Endothelial cell (in vitro differentiated cells): ENCODE data around the gene TP53. TPM values are rescaled to one million over a fixed set of nuclear protein-coding genes. Genes with fewer than 3 reads are reported as not detected.
A peak's percentile ranks its signal among the peaks of the same experiment; 100 is the strongest.

ENCODE experiments used
- DNase-seq: peaks from one replicate; pipeline ENCODE4 v3.0.0; 2021; ENCODE audit warnings: low spot score
- H3K27ac Mint-ChIP-seq: one replicate; pipeline ENCODE4 v1.8.0; 2021; ENCODE audit warnings: mixed read lengths, inconsistent platforms; ENCODE audit not compliant: unreplicated experiment
- H3K27me3 Mint-ChIP-seq: one replicate; pipeline ENCODE4 v1.8.0; 2021; ENCODE audit warnings: mild to moderate bottlenecking, moderate library complexity, mixed read lengths, inconsistent platforms; ENCODE audit not compliant: unreplicated experiment
- H3K36me3 Mint-ChIP-seq: one replicate; pipeline ENCODE4 v1.8.0; 2021; ENCODE audit warnings: mild to moderate bottlenecking, low read depth, mixed read lengths, inconsistent platforms; ENCODE audit not compliant: unreplicated experiment
- H3K4me1 Mint-ChIP-seq: one replicate; pipeline ENCODE4 v1.8.0; 2021; ENCODE audit warnings: mild to moderate bottlenecking, mixed read lengths, inconsistent platforms; ENCODE audit not compliant: unreplicated experiment
- H3K4me3 Mint-ChIP-seq: one replicate; pipeline ENCODE4 v1.8.0; 2021; ENCODE audit warnings: mild to moderate bottlenecking, mixed read lengths, inconsistent platforms; ENCODE audit not compliant: unreplicated experiment
- H3K9me3 Mint-ChIP-seq: one replicate; pipeline ENCODE4 v1.8.0; 2021; ENCODE audit warnings: mixed read lengths, inconsistent platforms; ENCODE audit not compliant: unreplicated experiment
- total RNA-seq: library from RNA; stranded (reverse); fragmentation: NEBNext Ultra II Directional; extraction: Animal tissue kit (Norgen Biotek cat#: 25700); gene quantifications from one replicate; pipeline ENCODE4 v1.2.1, GENCODE V29; 2021; ENCODE audit not compliant: unreplicated experiment
- TF ChIP-seq, protein P1 (sequence below): fragments of 200-600 bp; sonication (generic); IDR thresholded peaks from one replicate; pipeline ENCODE4 v1.5.0; 2021; ENCODE audit warnings: antibody characterized with exemption; ENCODE audit not compliant: unreplicated experiment

Gene TP53
- total RNA-seq, 1 donor from 2014 or later: 95.5 TPM

DNA sequence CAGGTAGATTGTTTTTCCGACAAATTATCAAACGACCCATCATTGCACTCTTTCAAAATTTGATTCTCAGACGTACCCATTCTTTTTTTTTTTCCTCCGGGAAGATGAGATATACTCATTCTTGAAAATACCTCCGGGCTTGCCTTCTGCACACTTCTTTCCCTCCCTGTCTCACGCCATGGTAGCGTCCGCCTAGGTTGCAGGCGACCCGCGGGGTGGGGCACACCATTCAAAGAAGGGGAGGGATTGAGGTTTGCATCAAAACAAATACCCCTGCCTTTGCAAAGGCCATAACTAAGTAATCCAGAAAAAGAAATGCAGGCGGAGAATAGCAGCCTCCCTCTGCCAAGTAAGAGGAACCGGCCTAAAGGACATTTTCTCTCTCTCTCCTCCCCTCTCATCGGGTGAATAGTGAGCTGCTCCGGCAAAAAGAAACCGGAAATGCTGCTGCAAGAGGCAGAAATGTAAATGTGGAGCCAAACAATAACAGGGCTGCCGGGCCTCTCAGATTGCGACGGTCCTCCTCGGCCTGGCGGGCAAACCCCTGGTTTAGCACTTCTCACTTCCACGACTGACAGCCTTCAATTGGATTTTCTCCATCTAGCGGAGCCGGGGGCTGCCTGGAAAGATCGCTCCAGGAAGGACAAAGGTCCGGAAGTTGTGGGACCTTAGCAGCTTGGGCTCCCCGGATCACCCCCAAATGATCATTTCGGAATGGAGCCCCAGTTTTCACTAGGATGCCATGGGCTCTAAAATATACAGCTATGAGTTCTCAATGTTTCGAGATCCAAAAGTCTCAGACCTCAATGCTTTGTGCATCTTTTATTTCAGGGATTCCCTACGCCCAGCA is 843 bp downstream of the TP53 start:
- H3K36me3 Mint-ChIP-seq: peaks cover 7% of the 10 kb centered on the region
- peak; percentile 66 for DNase-seq
- H3K4me1 Mint-ChIP-seq: peaks cover 24% of the 10 kb centered on the region
- TF ChIP-seq, protein P1, sequence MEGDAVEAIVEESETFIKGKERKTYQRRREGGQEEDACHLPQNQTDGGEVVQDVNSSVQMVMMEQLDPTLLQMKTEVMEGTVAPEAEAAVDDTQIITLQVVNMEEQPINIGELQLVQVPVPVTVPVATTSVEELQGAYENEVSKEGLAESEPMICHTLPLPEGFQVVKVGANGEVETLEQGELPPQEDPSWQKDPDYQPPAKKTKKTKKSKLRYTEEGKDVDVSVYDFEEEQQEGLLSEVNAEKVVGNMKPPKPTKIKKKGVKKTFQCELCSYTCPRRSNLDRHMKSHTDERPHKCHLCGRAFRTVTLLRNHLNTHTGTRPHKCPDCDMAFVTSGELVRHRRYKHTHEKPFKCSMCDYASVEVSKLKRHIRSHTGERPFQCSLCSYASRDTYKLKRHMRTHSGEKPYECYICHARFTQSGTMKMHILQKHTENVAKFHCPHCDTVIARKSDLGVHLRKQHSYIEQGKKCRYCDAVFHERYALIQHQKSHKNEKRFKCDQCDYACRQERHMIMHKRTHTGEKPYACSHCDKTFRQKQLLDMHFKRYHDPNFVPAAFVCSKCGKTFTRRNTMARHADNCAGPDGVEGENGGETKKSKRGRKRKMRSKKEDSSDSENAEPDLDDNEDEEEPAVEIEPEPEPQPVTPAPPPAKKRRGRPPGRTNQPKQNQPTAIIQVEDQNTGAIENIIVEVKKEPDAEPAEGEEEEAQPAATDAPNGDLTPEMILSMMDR: no peak
- H3K4me3 Mint-ChIP-seq: peak overlapping the region; percentile 96
- H3K27me3 Mint-ChIP-seq: peaks cover 8% of the 10 kb centered on the region
- peak overlapping the region; percentile 100 for H3K27ac Mint-ChIP-seq
- peaks cover 3% of the 10 kb centered on the region for H3K9me3 Mint-ChIP-seq

DNA sequence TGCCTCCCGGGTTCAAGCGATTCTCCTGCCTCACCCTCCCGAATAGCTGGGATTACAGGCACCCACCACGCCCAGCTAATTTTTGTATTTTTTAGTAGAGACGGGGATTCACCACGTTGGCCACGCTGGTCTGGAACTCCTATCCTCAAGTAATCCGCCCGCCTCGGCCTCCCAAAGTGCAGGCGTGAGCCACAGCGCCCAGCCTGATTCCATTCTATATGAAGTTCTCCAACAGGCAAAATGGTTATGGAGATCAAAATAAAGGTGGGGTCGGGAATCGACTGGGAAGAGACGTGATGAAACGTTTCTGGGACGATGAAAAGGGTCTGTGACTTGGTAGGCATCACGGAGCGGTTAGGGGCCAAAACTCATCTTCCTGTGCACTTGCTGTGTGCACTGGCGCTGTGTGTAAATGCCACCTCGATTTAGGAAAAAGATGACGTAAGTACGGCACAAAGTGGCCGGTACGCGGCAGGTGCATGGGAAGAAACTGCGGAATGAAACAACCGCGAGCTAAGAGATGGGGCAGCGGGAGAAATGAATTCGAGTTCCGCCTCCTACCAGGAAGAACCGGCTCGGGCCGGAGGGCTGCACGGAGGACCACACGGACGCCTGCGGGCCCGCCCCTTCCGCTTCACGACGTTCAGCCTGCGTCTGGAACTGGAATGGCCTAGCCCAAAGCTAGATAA is 1.6 kb downstream of the TP53 start:
- H3K27me3 Mint-ChIP-seq: peaks cover 8% of the 10 kb centered on the region
- TF ChIP-seq, protein P1: no peak

DNA sequence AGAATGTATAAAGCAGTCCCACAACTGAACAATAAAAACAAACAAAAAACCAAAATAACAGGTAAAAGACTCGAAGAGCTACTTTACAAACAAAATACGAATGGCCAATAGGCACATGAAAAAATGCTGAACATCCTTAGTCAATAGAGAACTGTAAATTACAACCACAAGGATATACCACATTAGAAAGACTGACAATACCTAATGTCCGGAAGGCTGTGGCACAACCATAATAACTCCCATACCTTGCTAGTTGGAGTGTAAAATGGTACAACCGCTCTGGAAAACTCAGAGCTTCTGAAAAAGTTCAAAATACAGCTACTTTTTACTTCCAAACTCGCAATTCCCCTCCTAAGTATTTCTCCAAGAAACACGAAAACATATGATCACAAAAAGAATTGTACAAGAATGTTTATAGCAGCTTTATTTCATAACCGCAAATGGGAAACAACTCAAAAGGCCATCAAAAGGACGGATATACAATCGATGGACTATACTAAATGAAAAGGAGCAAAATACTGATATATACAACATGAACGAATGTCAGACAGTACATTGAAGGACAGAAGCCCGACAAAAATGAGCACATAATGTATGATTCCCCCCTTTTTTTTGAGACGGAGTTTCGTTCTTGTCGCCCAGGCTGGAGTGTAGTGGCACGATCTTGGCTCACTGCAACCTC is 2.3 kb downstream of the TP53 start:
- Mint-ChIP-seq H3K27ac (peak overlapping the region; percentile 100), H3K4me1 (peaks cover 24% of the 10 kb centered on the region), H3K27me3 (peaks cover 8% of the 10 kb centered on the region), H3K9me3 (peaks cover 3% of the 10 kb centered on the region), H3K4me3 (peak overlapping the region; percentile 96), H3K36me3 (peaks cover 4% of the 10 kb centered on the region)
- no peak for DNase-seq
- TF ChIP-seq, protein P1: no peak

More for the DNA sequence above, 1.6 kb downstream of the TP53 start:
- peak; percentile 84 for DNase-seq
- Mint-ChIP-seq H3K9me3 (peaks cover 3% of the 10 kb centered on the region), H3K36me3 (peaks cover 4% of the 10 kb centered on the region), H3K4me3 (peak overlapping the region; percentile 96), H3K4me1 (peaks cover 24% of the 10 kb centered on the region), H3K27ac (peak overlapping the region; percentile 100)

DNA sequence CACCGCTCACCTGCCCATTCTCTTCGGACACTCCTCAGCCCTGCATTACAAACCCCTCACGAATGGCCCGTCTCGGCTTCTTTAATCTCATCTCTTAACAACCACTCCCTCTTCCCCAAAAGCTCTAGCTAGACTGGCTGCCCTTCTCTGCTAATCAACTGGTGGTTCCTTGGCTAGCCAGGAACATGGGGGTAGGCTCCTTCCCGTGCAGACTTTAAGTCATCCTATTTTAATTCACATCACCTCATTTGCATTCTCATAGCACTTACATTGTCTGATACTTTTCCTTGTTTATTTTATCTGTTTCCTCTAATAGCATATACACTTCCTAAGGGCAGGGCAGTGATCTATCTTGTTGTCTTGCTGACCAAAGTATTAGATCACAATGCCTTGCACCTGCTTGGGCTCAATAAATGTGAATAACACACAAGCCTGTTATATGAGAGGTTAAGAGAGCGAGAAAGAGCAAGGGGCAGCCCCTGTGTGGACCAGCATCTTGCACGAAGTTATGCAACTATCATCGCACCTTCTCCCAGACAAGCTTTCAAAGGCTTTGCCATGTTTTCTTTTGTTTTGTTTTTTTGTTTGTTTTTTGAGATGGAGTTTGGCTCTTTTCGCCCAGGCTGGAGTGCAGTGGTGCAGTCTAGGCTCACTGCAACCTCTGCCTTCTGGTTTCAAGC is 9.8 kb downstream of the TP53 start:
- H3K4me3 Mint-ChIP-seq: peak overlapping the region; percentile 34
- H3K4me1 Mint-ChIP-seq: peaks cover 21% of the 10 kb centered on the region
- TF ChIP-seq, protein P1: no peak
- H3K9me3 Mint-ChIP-seq: no peaks in the 10 kb centered on the region
- H3K27ac Mint-ChIP-seq: peak overlapping the region; percentile 89
- H3K27me3 Mint-ChIP-seq: peaks cover 5% of the 10 kb centered on the region
- DNase-seq: no peak
- peaks cover 33% of the 10 kb centered on the region for H3K36me3 Mint-ChIP-seq
